AG08396 (cell line): ENCODE data around the gene DMD.
A peak's percentile ranks its signal among the peaks of the same experiment; 100 is the strongest.
"Not testable (repeated sequence)": the region's sequence is repeated elsewhere in the genome, so short reads cannot be mapped to it uniquely, and the experiment has no call there.

Experiments used
- DNase-seq: peaks from one replicate; pipeline ENCODE4 v3.0.0; 2012; ENCODE audit warnings: low spot score, mixed read lengths

The DMD gene

DNA sequence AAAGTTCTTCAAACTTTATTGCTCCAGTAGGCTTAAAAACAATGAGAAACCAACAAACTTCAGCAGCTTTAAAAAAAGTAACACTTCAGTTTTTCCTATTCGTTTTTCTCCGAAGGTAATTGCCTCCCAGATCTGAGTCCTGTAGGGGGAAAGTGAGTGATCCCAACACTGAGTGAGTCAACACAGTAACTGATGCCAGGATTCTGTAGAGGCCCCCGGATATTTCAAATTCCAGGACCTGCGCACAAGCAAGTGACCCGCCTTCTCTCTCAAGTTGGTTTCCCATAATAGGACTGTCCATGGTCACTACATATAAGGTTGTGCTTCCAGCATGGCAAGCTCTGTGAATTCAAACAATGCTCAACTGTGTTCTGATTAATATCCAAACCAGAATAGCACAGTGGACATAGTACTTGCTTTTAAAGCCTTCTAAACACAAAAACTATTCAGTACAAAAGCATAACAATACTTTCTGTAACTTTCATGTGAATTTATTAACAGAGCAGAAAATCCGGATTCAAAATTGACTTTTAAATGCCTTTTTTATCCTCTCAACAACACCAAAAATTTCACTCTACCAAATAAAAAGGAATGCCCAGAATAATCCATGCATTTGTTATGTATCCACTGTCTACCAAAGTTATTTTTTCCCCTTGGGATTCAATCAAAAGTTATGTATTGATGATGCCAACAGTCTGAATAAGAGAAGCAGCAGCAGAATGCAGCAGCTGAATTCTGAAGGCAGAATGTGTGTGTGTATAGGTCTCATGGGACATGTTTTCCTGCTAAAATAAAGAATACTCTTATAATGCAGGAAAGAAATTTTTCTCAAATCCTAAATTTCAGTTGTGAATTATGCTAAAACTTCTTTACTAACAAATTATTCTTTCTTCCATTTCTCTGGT, at the start of gene DMD:
Gene DMD, minus strand, starts transcription at position 194 of the 905 bp plus-strand sequence. CDS start 237 bp downstream, outside the sequence.
- peak; percentile 48 for DNase-seq

DNA sequence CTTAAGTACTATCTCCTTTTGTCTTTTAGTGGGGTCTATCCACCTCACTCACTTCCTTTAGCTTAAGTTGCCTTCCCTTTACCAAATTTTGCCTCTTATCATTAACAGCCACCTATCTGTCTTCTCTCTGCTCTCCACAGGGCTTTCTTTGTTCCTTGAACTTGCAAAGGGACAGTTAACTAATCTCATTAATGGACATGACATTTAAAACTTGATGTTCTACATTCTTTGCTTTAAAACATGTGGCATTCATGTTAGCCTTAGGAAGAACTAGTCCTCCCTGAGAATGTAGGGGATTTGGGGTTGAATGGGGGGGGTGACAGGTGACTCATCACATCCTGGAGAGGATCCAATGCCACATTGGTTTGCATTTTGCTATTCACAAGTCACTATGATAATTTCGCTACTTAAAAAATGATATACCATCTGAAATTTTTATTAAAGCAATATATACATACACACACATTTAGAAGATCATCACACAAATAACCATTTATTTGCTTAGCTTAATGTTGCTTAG, 41.0 kb upstream of the DMD start:
- DNase-seq: no peak

DNA sequence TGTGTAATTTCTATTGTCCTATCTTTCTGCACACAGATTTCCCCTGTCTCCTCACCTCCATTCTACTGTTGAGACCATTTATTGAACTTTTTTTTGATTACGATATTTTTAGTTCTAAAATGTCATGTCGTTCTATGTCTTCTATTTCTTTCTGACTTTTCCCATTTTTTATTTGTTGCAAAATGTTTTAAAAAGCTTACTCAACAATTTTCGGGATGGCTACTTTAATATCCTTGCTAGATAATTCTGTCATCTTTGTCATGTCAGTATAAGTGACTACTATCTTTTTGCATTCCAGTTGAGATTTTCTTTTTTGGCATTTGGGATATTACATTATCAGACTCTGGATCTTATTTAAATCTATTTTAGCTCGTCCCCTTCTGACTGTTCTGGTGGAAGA, 7.5 kb upstream of the DMD start:
- no peak for DNase-seq

DNA sequence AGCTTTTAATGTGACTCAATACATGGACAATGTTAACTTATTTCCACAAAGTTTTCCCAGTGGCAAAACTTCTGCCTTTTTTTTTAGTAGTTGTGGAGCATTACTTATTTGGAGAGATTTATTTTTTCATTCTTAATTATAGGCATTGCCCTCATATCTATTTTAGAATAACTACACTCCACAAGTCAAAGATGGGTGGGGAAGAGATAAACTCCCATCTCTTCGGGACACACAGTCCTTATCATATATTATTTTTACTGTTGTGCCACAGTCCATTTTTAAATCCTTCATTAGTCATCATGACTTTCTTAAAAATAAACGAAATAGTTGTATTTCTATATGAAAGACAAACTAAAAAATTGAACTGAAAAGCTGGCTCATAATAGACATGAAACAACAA, 1.2 kb downstream of the DMD start:
- DNase-seq: no peak

DNA sequence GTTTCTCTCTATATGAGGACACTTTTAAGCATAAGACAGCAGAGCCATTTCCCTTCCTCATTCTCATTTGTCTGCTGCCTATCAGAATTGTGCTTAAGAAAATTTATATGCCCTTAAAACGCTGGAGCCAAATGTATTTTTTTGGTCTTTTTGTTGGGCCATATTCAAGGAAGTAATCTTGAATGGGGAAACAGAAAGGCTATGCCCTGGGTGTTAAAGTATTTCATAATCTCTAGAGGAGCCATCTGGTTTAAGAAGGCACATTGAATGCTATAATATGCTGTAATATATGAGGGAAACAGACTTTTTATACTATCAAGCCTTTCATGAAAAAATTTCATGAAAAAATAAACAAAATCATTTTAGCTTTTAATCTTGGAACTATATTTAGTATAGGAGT, 4.3 kb downstream of the DMD start:
- no peak for DNase-seq

DNA sequence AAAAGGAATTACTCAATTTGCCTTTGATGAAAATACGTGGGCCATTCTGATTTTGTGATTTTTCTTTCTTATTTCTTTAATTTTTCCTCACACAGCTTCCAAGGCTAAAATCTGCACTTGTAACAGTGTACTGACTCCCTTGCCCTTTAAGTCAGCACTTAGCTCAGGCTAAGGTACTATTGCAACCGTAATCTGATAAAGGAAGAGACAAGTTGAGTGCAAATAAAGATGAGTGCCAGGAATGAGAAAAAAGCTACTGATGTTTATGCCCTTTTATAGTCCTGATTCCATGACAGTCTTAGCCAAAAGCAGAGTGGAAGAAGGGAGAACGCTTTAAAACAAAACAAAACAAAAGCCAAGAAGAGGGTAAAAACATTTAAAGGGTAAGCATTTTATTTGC, 6.0 kb downstream of the DMD start:
- DNase-seq: no peak

DNA sequence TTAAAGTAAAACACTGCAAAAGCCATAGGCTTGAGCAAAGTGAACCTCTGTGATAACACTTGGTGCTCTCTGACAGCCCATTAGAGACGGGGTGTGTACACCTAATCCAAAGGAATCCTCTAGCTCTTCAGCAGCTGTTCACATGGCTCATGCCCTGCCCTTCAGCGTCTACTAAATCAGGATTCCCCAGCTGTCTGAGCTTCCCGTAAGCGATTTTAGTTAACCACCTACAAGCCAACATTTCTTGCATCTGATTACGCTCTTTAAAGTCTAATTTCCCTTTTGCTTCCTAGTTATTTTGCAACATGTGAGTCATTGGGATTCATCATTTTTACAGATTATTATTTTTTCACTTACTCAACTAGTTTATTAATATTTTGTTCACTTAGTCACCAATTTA, 6.5 kb downstream of the DMD start:
- no peak for DNase-seq

DNA sequence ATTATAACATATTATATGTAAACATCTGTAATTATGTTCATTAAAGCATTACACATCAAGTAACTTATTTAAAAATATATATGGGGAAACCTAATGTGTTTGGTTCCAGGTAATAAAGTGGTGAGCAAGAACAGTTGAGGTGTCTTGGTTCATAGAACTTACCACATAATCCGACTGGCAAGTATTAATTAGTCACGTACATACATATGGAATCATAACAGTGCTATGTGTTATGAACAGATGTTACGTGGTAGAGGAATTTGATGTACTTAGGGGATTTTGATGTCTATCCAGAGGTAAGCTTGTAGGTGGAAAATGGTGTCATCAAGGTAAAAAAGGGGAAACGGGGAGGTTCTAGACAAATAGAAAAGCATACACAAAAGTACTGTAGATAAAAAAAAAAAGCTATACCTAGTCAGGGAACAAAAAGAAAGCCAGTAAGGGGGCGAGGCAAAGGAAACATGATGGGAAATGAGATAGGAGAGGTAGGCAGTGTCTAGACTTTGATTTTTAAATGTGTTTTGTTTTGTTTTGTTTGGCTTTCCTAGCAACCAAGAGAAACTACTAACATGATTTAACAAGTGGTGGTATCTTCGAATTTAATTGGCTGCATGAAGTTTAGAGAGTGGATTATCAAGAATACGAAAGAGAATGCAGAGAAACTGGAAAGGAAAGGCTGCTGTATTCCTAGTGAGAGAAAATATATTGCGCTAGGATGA, 12.6 kb downstream of the DMD start:
- no peak for DNase-seq

DNA sequence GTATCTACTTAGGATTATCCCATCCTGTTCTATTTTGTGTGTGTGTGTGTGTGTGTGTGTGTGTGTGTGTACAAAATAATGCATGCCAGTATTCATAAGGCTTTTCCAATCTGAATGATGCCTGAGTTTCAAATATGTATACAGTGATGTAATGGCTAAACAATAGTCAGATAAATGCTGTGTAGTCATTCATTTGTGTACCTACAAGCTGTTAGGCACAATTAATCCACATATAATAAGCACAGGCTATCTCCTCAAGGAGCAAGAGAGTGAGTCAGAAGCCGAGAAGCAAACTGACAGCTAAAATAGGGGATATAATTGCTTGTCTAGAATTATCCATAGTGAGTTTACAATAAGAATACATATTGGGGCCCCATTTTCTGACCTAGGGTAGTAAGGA, 15.7 kb downstream of the DMD start:
- no peak for DNase-seq

DNA sequence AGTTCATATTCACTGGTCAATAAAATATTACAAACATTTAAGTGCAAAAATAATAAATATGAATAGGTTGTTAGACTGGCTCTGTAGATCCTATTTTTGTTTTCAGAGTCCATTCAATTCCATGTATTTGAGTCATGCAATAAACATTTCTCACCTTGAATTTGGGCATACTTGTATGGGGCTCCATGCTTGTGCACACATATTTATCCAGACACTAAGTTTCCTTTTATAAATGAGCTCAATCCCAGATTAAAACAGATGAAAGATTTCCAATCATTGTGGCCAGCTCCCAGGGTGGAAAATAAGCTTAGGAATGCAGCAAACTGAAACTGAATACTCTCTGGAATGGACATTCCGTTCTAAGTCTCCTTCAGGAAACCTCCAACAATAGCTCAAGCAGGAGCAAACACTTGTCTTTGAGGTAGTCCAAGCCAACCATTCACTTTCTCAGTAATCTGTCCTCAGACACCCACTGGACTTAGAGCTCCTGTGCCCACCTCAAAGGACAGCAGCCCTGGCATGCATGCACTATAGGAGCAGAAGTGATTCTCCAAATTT, 16.4 kb downstream of the DMD start:
- DNase-seq: no peak

DNA sequence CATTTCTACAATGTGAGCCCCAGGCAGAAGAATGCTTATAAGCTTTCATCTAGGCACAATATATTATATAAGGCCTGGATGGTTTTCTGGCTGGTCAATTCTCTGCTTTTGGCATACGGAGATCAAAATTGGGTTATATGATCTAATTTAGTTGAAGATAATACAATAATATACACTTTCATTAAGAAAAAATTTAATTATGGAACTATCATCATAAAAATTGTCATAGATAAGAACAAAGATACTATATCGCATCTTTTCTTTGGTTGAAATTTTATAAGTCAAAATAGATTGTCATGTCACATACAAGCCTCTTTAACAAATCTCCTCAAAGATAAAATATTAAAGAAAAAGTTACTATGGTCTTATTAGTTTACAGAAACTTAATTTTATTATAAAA, 17.1 kb downstream of the DMD start:
- no peak for DNase-seq

DNA sequence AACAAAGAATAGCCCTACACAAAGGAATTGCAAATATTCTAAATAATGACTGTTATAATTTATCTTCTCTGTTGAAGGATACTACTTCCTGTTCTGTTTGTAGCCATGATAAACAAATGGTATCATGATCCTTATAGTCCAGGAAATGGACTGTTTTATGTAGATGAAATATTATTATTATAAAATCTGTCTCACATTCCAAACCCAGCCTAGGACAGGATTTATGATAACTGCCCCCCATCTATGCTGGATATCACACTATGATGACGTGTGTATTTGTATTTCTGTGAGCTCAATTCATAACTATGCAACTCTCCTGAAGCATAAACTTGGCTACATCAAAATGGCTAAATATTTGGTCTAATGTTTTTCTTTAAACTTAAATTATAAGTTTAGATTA, 21.3 kb downstream of the DMD start:
- DNase-seq: no peak

DNA sequence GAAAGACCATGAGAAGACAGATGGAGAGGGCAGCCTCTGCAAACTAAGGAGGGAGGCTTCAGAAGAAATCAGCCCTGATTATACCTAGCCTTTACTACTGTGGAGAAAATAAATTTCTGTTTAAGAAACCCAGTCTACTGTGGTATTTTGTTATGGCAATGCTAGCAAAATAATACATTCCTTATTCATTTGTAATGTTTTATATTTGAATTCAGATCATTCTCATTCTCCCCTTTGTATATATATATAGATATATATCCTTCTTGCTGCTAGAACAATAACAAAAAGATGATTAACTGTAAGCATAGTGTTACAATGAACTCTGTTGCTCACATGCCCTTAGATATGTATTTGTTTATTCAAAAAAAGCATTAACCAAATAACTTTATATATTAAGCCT, 22.5 kb downstream of the DMD start:
- no peak for DNase-seq

DNA sequence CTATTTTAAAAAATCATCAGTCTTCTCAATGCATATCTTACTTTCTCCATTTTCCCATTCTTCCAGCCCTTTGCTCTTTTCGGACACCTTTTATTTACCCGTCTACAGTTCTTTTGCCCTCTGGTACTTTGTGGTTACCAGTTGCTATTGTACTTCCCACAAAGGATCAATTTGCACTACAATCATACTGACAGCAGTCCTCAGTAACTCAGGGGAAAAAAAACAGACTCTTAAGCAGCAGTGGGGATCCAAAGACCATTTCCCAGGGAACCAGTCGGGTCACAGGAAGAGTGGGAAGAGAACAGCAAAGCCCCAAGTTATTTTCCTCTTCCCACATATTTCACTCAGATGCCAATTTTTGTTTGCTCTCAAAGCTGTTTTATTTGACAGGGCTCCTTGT, 23.1 kb downstream of the DMD start:
- DNase-seq: no peak

DNA sequence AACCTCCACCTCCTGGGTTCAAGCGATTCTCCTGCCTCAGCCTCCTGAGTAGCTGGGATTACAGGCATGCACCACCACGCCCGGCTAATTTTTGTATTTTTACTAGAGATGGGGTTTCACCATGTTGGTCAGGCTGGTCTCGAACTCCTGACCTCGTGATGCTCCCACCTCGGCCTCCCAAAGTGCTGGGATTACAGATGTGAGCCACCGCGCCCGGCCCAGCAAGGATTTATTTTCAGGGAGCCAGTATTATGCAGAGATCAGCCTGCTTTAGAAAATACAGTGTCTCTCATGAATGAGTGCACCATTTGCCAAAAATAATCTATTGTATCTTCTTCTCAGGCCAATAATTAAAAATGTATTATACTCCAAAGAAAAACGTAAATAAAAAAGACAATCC, 26.5 kb downstream of the DMD start:
- DNase-seq: not testable (repeated sequence)

DNA sequence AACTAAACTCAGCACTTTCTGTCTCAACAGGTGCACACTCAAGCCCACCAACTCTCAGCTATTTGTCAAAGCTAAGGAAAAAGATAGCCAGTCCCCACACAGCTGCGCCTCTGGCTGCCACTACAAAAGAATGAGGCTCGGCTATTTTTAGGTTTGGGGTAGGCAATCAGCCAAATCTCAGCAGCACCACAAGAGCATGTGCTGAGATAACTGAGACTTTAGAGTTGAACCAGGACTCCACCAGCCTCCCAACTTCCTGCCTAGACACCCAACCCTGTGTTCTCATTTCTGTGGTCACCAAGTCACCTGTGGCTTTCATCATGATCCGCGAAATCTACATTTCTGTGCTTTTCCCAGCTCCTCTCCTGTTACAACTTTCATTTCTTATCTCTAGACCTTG, 28.0 kb downstream of the DMD start:
- DNase-seq: peak; percentile 40

DNA sequence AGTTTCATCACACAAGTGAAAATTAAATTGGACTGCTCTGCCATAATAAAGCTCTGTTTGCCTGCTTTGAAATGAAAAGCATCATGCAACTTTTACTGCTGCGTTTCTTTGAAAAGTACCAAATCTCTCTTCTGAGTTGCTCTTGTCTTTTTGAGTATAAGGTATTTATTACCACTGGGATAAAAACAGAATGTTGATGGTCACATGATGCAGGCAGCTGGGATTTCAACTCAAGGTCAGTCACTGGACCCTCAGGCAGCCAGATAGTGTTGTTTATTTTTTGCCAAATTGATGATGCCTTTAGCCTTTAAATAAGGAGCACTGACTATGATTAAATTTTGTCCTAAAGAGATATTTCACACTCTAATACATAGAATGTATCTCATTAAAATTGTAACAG, 32.7 kb downstream of the DMD start:
- no peak for DNase-seq

DNA sequence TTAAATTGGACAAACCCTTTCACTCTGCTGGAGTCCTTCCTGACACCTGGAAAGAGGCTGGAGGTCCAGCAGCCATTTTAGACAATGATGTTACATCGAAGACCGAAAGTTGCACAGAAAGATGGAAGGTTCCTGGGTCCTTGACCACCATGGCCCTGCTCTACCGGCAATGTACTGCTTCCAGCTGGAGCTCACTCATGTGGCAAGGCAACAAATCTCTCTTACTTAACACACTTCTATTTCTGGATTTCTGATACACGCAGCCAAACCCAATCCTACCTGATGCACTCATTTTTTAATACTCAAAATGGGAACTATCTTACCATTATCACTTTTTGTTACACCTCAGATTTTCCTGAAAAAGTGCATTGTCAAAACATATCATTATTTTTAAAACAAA, 33.1 kb downstream of the DMD start:
- DNase-seq: no peak

DNA sequence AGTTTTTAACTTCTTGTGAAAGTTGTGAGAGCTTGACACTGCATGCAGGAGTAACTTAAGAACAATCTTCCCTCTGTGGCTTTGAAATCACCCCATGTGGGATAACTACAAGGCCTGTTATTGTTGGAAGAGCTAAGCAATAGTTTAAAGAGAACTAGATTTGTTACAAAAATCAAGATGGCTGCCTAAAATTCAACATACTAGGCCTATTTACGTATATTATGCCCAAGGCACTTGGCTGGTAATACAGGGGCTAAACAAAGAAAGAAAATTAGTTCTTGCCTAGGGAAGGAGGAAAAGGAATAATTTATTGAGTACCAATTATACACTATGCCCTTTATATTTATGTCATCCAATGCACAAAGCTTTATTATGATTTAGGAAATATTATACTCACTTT, 36.1 kb downstream of the DMD start:
- DNase-seq: no peak

DNA sequence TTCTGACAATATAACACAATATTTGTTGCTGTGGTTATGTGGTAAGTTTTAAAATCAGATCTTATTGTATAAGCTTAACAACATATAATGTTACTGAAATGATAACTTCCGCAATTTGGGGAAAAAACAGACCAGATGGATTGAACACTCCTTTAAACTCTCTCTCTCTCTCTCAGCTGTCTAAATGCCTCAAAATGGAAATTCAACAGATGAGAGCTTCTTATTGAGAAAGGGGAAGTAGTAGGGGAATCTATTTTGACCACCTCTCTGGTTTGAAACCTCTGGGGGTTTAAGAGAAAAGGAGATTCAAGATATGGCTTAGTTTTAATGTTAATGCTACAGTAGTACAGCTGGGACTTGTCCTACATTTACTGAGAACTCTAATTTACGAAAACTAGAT, 40.3 kb downstream of the DMD start:
- DNase-seq: no peak

DNA sequence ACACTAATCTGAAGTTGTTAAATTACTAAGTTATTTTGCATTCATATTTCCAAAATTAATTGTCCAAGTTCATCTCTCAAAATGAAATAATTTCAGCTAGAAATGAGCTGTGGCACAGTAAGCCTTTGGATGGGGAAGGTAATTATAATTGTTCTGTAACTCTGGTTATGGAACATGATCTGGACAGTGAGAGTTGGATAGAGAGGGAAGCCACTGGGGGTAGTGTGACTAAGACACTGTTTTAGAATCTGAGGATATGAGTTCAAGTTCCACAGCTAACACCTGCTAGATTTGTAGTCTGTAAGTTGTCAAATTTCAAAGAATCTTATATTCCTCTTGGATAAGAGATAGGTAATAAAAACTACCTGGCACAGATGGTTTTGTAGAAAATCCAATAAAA, 49.5 kb downstream of the DMD start:
- DNase-seq: no peak

DNA sequence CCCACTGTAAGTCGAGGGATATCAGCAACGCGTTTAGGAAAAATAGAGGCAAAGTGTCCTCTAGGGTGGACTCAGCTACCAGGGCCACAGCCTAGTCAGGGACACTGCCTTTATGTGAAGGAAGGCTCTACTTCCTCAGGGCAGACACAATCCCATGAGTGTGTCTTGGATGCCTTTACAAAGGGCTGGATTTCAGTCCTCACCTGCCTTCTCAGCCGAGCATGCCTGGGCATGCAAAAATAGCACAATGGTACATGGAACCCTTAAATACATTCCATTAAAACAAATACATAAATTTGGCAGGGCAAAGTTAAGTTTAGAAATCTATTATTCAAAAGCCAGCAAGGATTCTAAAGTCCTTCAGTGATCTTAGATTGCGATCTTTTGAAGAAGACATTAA, 51.1 kb downstream of the DMD start:
- DNase-seq: no peak

DNA sequence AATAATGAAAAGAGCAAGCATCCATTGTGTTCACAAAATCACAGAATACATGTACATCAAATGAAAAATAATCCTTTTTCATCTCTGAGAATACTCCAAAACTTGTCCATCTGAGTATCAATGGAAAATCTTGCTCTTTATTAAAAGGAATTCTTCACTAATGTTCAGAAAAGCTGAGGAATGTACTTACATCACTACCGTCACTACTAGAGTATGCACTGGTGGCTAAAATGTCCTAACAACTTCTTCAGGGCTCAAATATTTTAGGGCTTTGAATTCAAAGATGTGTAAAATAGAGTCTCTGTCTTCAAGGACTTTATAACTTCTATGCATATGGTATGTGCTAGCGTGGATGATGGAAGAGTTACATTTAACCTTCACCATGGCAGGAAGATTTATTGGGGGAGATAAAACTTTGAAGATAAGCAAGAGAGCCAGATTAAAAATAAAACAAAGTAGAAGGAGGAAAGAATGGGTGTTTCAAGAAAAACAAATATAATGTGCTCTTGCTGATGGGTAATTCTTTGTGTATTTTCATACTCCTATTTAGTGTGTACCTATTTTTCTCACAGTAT, 55.1 kb downstream of the DMD start:
- no peak for DNase-seq
